Iris pigment epithelial cell (primary cell): ENCODE measurements around the gene TGIF2.

ENCODE experiments used
- DNase-seq: peaks from one replicate; pipeline ENCODE4 v3.0.0-alpha.2; 2011; ENCODE audit warnings: low read depth

Gene TGIF2

DNA sequence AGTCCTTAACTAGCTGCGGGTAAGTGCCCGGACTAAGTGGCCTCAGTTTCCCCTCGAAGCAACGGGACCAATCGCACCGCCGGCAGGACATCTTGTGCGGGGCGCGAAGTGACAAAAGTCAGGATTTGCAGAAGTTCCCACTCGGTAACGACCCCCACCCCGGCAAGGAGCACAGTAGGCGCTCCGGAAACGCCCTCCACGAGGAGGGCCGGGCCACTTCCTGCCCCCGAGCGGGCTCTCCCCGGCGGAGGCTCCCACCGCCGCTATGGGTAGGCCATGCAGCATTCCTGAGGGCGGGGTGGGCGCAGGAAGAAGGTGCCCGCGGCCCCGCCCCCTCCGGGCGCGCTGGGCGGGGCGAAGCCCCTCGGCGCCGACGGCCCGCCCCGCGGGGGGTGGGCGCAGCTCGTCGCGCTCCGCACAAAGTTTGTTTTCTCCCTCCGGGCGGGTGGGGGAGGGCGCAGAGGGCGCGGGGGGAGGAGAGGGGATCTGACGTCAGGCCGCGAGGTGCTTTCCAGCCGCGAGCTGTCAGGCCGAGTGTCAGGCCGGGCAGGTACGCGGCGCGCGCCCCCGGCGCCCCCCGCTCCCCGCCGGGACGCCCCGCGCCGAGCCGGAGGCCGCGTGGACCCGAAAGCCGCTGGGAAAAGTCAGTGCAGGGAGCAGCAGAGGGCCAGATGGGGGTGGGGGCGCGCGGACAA lies at the start of gene TGIF2:
Gene TGIF2 (plus strand): TSS at position 495 of the 695 bp plus-strand sequence. CDS start 5,178 bp downstream, outside the sequence.
- peak; percentile 75 for DNase-seq

DNA sequence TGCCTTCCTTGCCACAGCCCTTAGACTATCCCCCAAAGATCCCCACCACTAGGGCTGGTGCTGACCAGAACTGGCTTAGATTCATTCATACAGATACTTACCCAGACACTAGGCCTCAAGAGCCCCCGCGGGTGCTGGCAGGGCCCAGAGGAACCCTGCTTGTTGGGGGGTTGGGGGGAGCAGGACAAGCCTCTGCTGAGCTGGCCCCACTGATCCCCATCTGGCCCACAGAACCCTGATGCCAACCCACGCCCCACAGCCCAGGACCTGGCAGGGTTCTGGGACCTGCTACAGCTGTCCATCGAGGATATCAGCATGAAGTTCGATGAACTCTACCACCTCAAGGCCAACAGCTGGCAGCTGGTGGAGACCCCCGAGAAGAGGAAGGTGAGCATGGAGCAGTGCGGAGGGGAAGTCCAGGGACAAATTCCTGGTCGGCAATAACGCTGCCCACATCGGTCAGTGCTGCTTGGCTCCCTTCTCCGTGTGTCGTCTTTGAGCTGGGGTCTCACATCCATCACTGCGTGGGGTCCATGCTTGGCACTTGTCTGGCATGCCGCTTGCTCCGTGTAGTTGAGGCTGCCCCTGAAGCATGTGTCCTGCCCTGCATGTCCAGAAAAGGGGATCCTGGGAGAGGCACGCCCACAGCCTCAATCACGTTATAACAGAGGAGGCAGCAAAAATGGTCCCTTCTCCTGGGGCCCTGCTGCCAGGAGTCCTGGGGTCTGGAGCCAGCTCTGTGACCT lies 47.6 kb upstream of the TGIF2 start:
- DNase-seq: no peak

DNA sequence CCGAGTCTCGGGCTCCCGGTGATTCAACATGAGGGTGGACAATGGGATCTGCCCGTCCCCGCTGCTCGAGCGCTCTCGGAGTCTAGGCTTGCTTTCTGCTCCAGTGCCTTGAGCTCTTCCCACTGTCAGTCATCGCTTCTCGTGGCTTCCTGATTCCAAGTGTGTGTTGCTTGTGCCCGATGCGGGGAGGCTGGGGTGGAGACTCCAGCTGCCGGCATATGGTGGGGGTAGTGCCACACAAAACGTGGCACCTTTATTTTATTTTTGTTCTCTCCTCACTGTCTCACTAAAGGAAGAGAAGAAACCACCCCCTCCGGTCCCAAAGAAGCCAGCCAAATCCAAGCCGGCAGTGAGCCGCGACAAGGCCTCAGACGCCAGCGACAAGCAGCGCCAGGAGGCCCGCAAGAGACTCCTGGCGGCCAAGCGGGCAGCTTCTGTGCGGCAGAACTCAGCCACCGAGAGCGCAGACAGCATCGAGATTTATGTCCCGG lies 46.8 kb upstream of the TGIF2 start:
- DNase-seq: no peak

DNA sequence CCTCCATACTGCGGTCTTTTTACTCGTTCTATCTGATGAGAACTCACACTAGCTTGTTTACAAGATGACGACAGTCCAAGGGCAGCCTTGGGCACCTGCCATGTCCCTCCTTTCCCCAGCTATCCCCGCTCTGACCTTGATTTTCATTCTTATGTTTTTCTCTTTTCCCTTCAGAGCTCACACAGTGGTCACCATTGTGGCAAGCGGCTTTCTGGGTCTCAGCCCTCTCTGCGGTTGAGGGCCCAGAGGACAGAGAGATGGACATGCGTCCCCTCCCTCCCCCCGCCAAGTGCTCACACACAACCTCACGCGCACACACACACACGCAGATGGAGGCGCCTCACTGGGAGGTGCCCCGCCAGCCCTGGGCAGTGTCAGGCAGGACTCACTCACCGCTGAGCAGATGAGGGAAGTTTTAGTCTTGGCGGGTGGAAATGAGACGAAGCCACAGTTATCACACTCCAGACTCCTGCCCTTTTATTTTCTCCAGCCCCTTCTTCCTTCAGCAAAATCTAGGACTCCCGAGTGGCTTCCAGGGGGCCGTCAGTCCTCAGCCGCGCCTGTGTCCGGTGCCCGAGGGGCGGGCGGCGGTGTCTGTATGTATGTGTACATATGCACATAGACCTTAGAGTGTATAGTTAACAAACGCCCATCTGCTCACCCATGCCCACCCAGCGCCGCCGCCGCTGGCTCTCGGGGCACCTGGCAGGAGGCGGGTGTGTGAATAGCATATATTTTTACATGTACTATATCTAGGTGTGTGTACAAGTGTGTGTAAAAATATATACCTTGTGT lies 45.9 kb upstream of the TGIF2 start:
- no peak for DNase-seq

DNA sequence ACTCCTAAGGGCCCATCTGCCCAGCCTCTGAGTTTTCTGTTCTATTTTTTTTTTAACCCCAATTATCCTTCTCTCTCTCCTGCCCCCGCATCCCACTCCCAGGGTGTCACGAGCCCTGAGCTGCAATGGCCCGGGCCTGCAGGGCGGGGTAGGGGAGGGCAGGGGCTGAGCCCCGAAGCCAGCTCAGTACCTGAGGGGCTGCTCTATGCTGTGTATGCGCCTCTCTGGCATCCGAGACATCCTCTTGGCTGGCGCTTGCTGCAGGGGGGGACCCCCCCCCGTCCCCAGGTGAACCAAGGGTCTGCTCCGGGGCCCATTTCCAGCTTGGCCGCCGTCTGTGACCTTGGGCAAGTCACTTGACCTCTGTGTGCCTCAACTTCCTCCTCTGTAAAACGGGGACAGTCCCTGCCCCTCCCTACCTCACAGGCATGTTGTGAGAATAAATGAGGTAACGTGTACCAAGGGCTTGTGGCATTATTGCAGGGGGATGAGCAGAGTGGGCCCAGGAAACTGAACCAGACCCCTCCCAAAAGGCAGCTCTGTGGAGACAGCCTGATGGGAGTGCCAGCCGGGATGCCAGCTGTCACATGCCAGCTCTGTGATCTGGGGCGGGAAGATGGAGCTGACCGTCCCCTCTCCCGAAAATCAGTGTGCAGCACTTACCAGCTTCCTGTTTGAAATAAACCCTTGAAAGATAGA lies 45.1 kb upstream of the TGIF2 start:
- no peak for DNase-seq

DNA sequence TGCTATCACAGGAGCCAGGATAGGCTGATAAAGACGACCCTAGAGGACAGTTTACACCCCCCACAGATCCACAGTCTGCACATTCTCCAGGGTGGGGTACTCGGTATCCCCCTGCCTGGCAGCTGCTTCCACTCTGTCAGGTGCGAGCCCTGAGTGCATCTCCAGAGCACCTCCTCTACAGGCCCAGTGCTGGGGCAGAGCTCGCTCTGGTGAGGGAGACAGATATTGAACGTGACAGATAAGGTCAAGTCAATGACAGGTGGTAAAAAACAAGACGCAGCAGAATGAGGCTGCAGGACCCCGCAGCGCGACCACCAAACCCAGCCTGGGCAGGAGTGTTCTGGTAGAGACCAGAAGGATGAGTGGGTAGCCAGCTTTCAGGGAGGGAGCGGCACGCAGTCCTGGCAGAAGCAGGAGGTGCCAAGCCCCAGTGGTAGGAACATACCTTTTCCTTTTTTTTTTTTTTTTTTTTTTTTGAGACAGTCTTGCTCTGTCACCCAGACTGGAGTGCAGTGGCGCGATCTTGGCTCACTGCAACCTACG lies 44.5 kb upstream of the TGIF2 start:
- DNase-seq: no peak

DNA sequence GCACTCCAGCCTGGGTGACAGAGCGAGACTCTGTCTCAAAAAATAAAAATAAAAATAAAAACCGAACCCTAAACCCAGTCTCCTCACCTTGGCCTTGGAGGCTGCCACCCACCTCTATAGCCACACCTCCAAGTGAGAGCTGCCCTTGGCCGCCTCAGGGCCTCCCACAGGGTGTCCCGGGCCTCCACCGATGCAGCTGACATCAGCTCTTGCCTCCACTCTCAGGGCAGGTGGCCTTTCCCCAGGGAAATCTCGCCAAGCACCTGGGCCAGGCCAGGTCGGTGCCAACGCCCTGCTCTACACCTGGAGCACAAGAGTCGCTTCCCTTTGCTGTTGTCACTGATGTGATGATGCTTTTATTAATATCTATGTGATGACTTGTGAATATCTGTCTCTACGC lies 41.0 kb upstream of the TGIF2 start:
- DNase-seq: no peak

DNA sequence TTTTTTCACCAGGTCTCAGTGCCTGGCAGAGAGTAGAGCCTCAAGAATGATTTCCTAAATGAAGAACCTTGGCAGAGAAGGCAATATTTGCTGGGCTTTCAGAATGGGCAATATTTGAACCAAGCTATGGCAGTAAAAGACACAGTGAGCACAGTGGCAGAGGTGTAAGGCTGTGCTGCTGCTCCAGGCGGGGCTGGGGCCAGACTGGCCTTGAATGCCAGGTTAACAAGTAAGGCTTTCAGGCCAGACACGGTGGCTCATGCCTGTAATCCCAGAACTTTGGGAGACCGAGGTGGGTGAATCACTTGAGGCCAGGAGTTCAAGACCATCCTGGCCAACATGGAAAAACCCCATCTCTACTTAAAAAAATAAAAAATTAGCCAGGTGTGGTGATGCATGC lies 40.6 kb upstream of the TGIF2 start:
- no peak for DNase-seq

DNA sequence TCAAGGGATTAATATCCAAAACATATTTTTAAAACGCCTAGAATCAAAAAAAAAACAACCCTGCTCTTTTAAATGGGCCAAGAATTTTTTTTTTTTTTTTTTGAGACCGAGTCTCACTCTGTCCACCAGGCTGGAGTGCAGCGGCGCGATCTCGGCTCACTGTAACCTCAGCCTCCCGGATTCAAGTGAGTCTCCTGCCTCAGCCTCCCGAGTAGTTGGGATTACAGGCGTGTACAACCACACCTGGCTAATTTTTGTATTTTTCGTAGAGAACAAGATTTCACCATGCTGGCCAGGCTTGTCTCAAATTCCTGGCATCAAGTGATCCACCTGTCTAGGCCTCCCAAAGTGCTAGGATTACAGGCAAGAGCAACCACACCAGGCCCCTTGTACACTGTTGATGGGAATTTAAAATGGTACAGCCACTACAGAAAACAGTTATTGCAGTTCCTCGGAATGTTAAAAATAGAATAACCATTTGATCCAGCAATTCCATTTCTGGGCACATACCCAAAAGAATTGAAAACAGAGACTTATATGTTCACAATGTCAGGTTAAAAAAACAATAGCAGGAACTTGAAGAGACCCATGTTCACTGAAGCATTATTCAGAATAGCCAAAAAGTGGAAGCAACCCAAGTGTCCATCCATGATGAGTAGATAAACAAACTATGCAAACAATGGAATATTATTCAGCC lies 35.2 kb upstream of the TGIF2 start:
- DNase-seq: peak; percentile 67

DNA sequence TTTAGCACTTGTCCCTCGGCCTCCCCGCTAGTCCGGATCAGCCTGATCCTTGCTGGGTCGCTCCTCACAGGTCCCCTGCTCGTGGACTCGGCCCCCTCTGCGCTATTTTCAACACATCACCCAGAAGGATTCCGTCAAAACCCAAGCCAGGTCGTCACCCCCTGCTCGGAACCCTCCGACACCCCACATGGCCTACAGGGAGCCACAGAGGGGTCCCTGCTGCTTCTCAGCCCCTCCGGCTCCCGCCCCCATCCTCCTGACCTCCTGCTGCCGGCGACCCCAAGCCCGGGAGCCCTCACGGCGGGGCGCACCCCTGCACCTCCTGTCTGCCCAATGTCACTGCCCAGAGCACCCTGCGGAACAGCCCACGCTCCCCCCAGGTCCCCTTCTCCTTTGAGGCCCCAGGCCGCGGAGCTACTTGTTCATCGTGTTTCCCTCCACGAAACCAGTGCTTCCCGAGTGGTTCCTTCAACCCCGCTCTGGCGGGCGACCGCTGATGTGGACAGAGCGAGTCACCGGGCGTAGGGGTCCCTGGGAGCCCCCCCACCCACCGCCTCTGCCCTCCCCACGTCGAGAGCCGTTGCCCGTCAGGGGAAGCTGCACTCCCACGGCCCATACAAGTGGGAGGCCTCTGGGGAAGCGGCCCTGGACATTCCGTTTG lies 32.7 kb upstream of the TGIF2 start:
- DNase-seq: no peak

DNA sequence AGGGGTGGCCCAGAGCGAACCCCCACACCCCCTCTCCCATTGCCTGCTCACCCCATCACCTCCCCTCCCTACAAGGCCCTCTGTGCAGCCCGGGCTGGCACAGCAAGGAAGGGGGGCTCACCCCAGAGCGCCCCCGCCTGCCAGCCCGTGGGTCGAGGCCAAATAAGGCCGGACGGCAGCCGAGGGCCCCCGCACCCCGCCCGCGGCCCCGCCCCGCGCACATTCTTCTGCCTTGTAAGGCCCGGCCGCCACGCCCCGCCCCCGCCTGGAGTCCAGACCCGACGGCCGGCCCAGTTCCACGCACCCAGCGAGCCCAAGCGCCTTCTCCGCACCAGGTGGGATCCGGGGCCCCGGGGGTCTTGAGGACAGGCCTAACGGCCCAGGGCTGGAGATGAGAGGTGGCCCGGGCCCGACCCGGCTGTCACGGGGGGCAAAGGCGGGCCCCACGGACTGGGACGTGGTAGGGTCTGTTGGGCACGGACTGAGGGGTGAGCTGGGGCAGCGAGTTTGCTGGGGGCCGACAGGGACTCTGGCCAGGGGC lies 32.1 kb upstream of the TGIF2 start, which contains the start of gene MYL9:
Gene MYL9 (plus strand): TSS at position 293 of the 541 bp plus-strand sequence. CDS start 3,366 bp downstream, outside the sequence.
- DNase-seq: peak; percentile 81

DNA sequence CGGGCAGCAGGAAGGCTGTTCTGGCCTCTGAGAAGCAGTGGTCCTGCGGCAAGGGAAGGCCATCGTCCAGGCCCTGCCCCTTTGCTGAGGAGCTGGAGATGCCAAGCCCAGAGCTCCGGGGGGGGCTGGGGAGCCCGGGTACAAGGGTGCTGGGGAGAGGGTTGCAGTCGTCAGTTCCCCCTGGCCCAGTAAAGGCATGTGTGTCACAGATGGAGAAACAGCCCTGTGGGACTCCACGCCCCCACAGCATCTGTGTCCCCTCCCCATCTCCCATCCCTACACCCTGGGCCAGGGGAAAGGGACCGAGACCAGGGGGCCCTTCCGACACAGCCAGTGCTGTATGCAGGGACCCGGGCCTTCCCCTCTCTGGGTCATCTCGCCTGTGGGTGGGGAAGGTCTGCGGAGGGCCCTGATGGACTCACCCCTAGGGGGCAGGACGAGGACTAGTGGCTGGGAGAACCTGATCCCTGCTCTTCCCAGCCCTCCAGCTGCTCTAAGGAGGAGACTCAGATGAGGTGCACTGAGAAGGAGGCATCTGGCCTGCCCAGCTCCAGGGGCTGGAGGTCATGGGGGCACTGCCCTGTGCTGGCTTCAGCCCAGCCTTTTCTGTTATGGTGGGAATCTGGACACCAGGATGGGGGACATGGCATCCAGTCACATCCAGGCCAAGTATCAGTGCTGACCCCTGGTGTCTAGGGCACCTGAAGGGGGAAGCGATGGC lies 31.5 kb upstream of the TGIF2 start:
- peak; percentile 67 for DNase-seq

DNA sequence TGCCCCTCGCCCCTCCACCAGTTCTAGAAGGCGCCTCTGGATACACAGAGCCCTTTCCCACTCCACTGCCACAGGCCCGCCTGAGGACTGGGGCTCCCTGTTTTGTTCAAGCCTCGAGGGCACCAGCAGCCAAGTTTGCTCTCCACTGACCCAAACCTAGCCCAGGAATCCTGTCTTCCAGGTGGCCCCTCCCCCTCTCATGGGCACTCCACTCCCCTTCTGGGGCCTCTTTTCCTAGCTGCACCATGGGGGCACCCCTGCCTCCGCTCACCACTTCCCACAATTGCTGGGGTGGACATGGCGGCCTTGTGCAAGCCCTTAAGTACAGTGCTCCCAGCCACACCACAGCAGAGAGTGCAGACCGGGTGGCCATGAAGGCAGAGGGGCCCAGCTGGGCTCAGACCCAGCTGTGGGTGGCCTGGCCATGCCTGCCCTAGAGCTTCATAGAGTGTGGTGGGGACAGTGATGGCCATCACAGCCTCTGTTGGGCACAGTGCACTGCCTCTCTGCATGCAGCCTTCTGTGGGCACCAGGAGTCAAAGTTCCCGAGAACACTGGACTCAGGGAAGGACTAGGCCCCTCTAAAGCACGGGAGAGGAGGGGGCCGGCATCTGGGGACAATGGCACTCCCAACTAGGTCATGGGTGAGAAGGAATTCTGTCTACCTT lies 30.7 kb upstream of the TGIF2 start:
- no peak for DNase-seq

DNA sequence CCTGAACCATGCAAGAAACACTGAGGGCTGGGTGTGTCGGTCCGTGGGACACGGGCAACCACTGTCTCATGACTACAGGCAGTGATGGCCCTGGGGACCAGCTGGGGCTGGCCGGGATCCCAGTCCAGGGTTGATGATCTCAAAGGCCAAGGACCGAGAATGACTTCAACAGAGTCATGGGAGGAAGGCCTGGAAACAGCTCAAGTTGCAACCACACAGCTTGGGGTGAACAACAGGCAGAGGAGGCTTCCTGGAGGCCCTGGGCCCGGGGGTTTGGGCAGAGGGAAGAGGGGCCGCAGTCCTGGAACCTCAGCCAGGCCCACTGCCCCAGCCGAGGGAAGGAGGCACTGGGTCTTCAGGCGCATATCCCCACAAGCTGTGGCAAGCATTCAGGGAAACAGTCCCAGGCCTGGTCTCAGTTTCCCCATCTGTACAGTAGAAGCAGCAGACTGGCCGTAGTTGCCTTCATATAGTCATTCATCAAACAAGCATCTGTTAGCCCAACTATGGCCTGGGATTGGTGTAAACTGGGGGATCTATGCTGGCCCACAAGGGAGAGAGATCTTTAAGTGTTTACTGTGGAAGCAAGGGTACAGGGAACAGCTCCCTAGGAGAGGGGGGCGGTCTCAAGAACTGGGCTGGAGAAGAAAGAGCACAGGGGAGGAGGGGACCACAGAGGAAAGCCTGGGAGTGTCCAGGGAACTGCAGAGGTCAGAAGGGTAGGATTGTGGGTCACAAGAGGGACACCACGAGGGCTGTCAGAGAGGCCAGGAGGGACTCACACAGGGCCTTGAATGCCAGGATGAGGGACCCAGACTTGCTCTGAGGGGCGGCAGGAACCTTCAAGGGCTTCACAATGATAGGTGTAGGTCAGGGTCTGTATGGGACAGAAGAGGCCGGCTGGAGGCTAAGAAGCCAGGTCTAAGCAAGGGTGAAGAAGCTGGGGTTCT lies 29.9 kb upstream of the TGIF2 start:
- peak; percentile 71 for DNase-seq

DNA sequence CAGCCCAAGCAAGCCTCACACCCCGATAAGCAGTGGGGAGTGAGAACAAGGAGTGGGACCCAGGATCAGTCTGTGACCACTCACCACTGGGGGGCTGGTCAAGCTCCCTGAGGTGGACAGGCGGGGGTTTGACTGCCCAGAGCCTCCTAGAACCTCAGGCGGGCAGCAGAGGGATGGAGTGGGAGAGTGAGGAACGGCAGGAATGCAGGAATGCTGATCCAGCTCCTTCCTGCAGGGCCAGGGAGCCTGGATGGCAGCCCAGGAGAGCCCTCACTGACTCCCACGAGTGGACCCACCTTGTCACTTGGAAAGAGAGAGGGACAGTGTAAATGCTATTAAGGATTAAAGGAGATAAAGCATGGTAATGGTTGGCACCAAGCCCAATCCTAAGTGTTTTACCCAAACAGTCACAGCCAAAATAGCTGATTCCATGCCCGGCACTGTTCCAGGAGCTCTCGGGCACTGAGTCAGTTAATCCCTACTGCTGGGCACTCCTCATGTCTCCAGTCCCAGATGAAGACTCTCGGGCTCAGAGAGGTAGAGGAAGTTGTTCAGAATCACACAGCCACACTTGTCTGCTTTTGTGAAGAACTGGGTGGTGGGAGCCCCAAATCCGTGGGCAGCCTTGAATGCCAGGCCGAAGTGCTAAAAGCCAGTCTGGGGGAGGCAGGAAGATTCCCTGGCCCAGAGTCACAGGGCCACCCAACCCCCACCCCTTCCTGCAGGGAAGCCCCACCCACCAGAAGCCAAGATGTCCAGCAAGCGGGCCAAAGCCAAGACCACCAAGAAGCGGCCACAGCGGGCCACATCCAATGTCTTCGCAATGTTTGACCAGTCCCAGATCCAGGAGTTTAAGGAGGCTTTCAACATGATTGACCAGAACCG lies 29.0 kb upstream of the TGIF2 start:
- DNase-seq: peak; percentile 51

DNA sequence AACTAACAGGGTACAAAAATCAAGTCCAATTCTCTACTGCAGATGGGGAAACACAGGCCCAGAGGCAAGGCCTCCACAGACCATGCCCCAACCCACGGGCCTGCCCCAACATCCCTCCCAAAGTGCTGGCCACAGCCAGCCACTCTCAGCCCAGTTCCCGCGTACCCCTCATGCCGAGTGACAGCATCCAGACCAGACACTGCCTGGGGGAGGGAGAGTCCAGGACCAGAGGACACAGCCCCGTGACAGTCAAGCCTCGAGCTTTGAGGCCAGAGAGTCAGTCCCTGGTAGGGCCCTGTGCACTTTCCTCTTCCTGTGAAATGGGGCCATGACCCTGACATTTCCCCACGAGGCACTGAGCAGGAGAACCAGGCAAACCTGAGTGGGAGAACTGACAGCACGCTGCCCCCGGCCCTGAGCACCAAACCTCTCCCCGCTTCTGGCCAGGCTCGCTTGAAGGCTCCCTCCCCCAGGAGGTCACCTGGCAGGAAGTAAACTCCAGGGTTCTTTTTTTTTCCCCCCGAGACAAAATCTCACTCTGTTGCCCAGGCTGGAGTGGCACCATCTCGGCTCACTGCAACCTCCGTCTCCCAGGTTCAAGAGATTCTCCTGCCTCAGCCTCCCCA lies 27.2 kb upstream of the TGIF2 start:
- DNase-seq: no peak
